Activated CD4-positive, alpha-beta memory T cell treated with anti-CD3 and anti-CD28 coated beads, Interleukin-2, amount 10 ng/mL, durations not matched to agents 7 days and 5 days (primary cell): Measurements from ENCODE around the gene ZBTB20. TPM values are rescaled to one million over a fixed set of nuclear protein-coding genes. Genes with fewer than 3 reads are reported as not detected.

Experiments
- CTCF ChIA-PET: fragments of 350-600 bp; sonication (Branson Sonifier 250); formaldehyde crosslinking; loops from one replicate; lab custom pipeline; 2021; ENCODE audit warnings: antibody characterized with exemption, inconsistent platforms; lab: Charles Lee
- POLR2A ChIA-PET: fragments of 350-600 bp; sonication (Branson Sonifier 250); formaldehyde crosslinking; loops from one replicate; lab custom pipeline; 2021; ENCODE audit warnings: antibody characterized with exemption; lab: Charles Lee
- DNase-seq: peaks from one replicate; pipeline ENCODE4 v3.0.0-alpha.2; 2020
- H3K27ac Mint-ChIP-seq: one replicate; pipeline ENCODE4 v1.8.0; 2021; ENCODE audit warnings: mild to moderate bottlenecking, mixed read lengths
- H3K27me3 Mint-ChIP-seq: one replicate; pipeline ENCODE4 v1.8.0; 2021; ENCODE audit warnings: mixed read lengths
- H3K36me3 Mint-ChIP-seq: one replicate; pipeline ENCODE4 v1.8.0; 2021; ENCODE audit warnings: low read depth, mixed read lengths
- H3K4me1 Mint-ChIP-seq: one replicate; pipeline ENCODE4 v1.8.0; 2021; ENCODE audit warnings: mixed read lengths
- H3K4me3 Mint-ChIP-seq: one replicate; pipeline ENCODE4 v1.8.0; 2021; ENCODE audit warnings: mild to moderate bottlenecking, mixed read lengths
- H3K9me3 Mint-ChIP-seq: one replicate; pipeline ENCODE4 v1.8.0; 2021; ENCODE audit warnings: mixed read lengths
- total RNA-seq, 2 experiments: library from RNA; stranded (reverse); gene quantifications; one replicate each; pipeline ENCODE4 v1.2.3, GENCODE V29; 2021

The ZBTB20 gene
- total RNA-seq, 2 experiments from 2014 or later = 6.3 to 8.6 TPM

- DNase-seq = no peak
- Mint-ChIP-seq H3K36me3 (no peaks in the 10 kb centered on the region), H3K4me1 (peaks cover 16% of the 10 kb centered on the region), H3K9me3 (no peaks in the 10 kb centered on the region), H3K27me3 (peaks cover 2% of the 10 kb centered on the region), H3K27ac (no peak overlapping the region), H3K4me3 (no peak overlapping the region)
- ChIA-PET CTCF (no interaction called here), POLR2A (no interaction called here)
These were observed 735.0 kb downstream of the ZBTB20 start for GRCh38 chr3:114411811-114412803.

- H3K4me3 Mint-ChIP-seq = no peak overlapping the region
- CTCF ChIA-PET = interaction anchor here (1.7 kb wide), 1 partner anchor 10 kb away, joined by 4 read pairs; no protein-coding TSS in a partner anchor
- H3K27ac Mint-ChIP-seq = no peak overlapping the region
These were observed 735.9 kb downstream of the ZBTB20 start for GRCh38 chr3:114411190-114411668.

DNA sequence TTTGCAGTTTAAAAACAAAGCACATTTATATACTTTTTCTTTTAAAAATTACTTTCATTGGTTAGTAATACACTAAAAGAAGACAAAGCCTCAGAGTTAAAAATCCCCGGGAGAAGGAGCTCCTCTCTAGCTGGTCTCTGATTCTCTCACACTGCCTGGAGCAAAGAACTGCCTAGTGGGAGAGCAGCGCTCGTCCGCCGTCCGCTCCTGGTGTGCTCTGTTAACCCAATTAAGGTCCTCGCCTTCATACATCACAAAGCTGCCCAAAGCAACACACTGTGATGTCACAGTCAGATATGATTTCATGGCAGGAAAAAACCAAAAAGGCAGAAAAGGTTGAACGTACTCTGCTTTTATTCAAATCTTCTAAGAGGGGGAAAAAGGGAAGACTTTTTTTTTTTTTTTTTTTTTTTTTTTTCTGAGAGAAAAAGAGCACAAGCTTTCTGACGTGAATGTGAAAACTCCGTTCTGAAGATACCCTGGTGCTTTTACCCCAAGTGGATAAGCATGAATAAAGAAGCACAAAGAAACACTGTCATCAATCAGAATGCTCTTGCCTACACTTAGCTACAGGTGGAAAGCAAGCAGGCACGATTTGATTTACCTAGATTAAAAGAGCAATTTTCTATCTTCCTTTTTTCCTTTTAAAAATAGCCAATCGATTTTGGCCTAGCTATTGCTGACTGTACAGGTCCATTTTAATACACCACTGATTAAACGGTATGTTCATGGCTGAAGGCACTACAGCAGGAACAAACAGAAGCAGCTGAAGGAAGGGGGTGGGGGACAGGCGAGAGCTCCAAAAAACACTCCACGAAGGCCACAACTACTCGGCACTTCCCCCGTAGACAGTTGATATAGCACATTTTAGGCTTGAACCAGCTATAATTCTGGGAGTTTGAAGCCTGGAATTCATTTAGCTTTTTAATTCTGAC, 738.1 kb downstream of the ZBTB20 start:
- Mint-ChIP-seq H3K36me3 (no peaks in the 10 kb centered on the region), H3K4me3 (no peak overlapping the region), H3K9me3 (no peaks in the 10 kb centered on the region), H3K4me1 (peaks cover 16% of the 10 kb centered on the region), H3K27me3 (peaks cover 2% of the 10 kb centered on the region), H3K27ac (no peak overlapping the region)
- no peak for DNase-seq
- ChIA-PET POLR2A (no interaction called here), CTCF (interaction anchor here (0.9 to 2.3 kb wide), 3 partner anchors 9 to 25 kb away, joined by 4 to 13 read pairs (median 10); no protein-coding TSS in a partner anchor)

More at GRCh38 chr3:114411190-114411668, 735.9 kb downstream of the ZBTB20 start:
- peaks cover 16% of the 10 kb centered on the region for H3K4me1 Mint-ChIP-seq
- peaks cover 2% of the 10 kb centered on the region for H3K27me3 Mint-ChIP-seq
- DNase-seq = no peak
- no peaks in the 10 kb centered on the region for H3K36me3 Mint-ChIP-seq
- H3K9me3 Mint-ChIP-seq = no peaks in the 10 kb centered on the region
- POLR2A ChIA-PET = interaction anchor here (0.8 kb wide), 1 partner anchor 118 kb away, joined by 4 read pairs; the partner anchor contains the start of gene TIGIT

DNA sequence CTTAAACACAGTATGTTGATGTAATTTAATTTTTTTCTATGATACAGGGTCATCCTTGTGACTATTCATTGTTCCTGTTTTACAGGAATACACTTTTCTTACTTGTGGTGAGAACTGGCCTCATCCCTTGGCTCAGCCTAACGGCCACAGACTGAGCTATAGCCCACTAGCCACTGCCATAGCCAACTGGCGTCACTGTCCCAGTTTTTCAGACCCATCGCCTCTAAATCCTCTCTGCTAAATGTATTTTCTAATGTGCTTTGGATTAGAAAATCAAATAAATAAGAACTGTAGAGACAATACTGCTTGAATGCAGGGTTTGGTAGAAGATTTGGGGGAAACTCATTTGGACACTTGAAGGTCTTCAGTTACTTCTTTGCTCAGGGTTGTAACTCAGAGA, 740.2 kb downstream of the ZBTB20 start:
- H3K9me3 Mint-ChIP-seq = no peaks in the 10 kb centered on the region
- H3K27me3 Mint-ChIP-seq = no peaks in the 10 kb centered on the region
- no peak overlapping the region for H3K27ac Mint-ChIP-seq
- DNase-seq = no peak
- POLR2A ChIA-PET = no interaction called here
- no peaks in the 10 kb centered on the region for H3K36me3 Mint-ChIP-seq
- no peak overlapping the region for H3K4me3 Mint-ChIP-seq
- CTCF ChIA-PET = interaction anchor here (3.5 kb wide), 1 partner anchor 12 kb away, joined by 16 read pairs; no protein-coding TSS in a partner anchor
- peaks cover 6% of the 10 kb centered on the region for H3K4me1 Mint-ChIP-seq

DNA sequence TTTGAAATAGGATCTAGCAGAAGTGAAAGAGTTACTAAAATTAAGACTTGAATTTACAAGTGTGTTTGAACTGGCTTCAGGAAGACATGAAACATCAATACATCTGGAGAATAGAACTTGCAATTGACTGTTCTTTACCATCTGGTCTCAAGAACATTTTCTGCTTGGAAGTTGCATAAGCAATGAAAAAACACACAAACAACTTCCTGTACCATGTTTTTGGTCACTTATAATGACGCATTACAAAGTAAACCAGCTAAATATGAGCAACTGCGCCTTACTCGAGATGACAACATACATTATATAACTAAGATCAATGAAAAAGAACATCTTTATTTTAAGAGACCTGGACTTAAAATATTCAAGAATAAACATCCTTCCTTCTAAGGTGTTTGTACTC, 740.8 kb downstream of the ZBTB20 start:
- Mint-ChIP-seq H3K27me3 (no peaks in the 10 kb centered on the region), H3K9me3 (no peaks in the 10 kb centered on the region), H3K27ac (no peak overlapping the region), H3K4me1 (peaks cover 2% of the 10 kb centered on the region), H3K4me3 (no peak overlapping the region), H3K36me3 (no peaks in the 10 kb centered on the region)
- ChIA-PET POLR2A (no interaction called here), CTCF (interaction anchor here (3.5 kb wide), 1 partner anchor 12 kb away, joined by 16 read pairs; no protein-coding TSS in a partner anchor)
- DNase-seq = no peak

DNA sequence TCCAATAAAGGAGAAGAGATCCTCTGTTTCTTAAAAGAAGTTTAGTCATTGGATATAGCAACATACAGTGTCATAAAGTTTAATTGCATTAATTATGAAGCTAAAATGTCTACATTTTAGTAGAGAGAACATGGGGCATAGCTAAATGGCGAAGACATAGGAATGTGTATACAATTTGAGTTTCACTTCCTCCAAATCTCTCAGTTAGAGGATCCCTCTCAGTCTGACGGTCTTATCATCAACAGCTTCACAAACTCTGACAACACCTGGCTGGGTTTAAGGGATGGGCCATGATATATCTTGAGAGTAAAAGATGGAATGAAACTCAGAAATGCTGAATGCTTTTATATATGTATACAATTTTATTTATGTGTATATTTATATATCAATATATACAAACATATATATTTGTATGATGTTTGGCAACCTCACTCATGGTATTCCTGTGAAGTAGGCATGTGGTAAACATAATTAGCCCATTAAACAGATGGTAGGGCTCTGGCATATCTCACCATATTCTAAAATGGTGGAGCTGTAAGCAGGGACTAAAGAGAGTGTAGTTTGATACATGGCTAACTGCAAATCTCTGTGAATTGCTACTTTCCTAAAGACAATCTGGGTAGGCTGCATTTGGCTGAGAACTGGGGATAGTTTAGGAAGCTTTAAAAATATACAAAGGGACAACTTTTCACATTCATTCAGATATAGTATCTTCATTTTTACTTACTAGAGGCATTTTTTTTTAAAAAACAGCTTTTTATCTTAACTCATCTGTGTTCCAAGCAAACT, 741.7 kb downstream of the ZBTB20 start:
- H3K4me3 Mint-ChIP-seq = no peak overlapping the region
- no peaks in the 10 kb centered on the region for H3K9me3 Mint-ChIP-seq
- H3K27ac Mint-ChIP-seq = no peak overlapping the region
- no peaks in the 10 kb centered on the region for H3K36me3 Mint-ChIP-seq
- no peak for DNase-seq
- no peaks in the 10 kb centered on the region for H3K27me3 Mint-ChIP-seq
- no peaks in the 10 kb centered on the region for H3K4me1 Mint-ChIP-seq
- POLR2A ChIA-PET = no interaction called here
- CTCF ChIA-PET = interaction anchor here (1.0 to 3.5 kb wide), 2 partner anchors 9 to 13 kb away, joined by 4 to 16 read pairs; no protein-coding TSS in a partner anchor

DNA sequence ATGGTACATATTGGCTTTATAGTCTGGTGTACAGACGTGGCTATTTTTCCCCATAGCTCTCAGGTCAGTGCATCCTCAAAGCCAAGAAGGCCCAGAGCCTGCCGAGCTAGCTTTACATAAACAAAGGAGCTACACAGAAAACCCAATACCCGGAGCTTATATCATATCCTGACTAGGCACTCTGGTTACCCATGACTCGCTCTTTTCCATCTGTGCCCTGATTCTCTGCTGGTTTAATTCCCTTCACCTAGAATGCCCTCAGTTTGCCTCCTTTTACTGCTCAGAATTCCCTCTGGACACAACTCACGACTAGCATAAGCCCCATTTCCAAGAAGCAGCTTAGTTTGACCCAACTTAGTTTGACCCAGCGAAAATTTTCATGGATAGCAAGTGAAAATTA, 742.5 kb downstream of the ZBTB20 start:
- H3K4me3 Mint-ChIP-seq = no peak overlapping the region
- no peaks in the 10 kb centered on the region for H3K9me3 Mint-ChIP-seq
- H3K27me3 Mint-ChIP-seq = no peaks in the 10 kb centered on the region
- POLR2A ChIA-PET = no interaction called here
- no peak for DNase-seq
- H3K36me3 Mint-ChIP-seq = no peaks in the 10 kb centered on the region
- H3K27ac Mint-ChIP-seq = no peak overlapping the region
- CTCF ChIA-PET = interaction anchor here (0.8 to 3.5 kb wide), 2 partner anchors 14 to 20 kb away, joined by 4 to 16 read pairs; no protein-coding TSS in a partner anchor
- no peaks in the 10 kb centered on the region for H3K4me1 Mint-ChIP-seq

DNA sequence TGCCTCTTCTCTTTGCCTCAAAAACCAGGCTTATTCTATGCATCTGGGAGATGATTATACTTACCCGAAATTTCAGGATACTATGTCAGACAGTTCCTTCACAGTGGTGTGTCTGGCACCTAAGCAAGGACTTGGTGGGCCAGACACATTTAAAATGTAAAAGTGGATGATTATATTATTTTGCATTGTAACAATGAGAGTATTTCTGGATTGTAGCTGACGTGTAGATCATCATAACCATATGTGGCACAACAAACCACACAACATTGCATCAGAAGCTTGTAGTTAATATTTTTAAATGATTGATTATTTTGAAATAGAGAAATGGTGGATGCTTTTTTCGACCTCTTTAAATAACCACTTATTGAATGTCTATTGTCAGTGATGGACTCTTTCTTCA, 744.2 kb downstream of the ZBTB20 start:
- POLR2A ChIA-PET = no interaction called here
- Mint-ChIP-seq H3K36me3 (no peaks in the 10 kb centered on the region), H3K4me1 (no peaks in the 10 kb centered on the region), H3K27me3 (no peaks in the 10 kb centered on the region), H3K4me3 (no peak overlapping the region), H3K9me3 (no peaks in the 10 kb centered on the region), H3K27ac (no peak overlapping the region)
- no peak for DNase-seq
- CTCF ChIA-PET = interaction anchor here (1.3 kb wide), 1 partner anchor 16 kb away, joined by 7 read pairs; no protein-coding TSS in a partner anchor

GRCh38 chr3:114401346-114401745, 745.7 kb downstream of the ZBTB20 start:
- H3K4me3 Mint-ChIP-seq = no peak overlapping the region
- no peaks in the 10 kb centered on the region for H3K27me3 Mint-ChIP-seq
- ChIA-PET CTCF (no interaction called here), POLR2A (interaction anchor here (1.7 kb wide), 1 partner anchor 13 kb away, joined by 5 read pairs; no protein-coding TSS in a partner anchor)
- no peaks in the 10 kb centered on the region for H3K4me1 Mint-ChIP-seq
- DNase-seq = no peak
- H3K27ac Mint-ChIP-seq = no peak overlapping the region
- H3K9me3 Mint-ChIP-seq = no peaks in the 10 kb centered on the region
- no peaks in the 10 kb centered on the region for H3K36me3 Mint-ChIP-seq

DNA sequence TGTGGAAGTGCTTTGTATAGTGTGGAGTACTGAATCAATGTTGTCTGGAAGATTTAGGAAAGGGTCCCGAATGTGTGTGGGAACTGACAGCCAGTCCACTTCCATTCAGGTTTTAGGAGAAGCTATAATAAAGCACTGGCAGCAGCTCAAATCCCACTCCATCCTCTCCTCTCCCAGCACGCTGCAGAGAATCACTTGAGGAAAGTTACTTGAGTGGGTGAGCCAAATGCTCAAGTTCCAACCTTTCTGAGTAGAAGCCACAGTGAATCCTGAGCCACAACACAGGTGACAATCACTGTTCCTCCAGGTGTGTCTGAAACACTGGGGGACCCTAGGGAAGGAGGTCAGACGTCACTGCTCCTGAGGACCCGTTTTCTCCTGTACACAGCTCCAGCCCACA, 746.7 kb downstream of the ZBTB20 start:
- Mint-ChIP-seq H3K27me3 (no peaks in the 10 kb centered on the region), H3K9me3 (no peaks in the 10 kb centered on the region), H3K4me1 (no peaks in the 10 kb centered on the region), H3K27ac (no peak overlapping the region), H3K4me3 (no peak overlapping the region), H3K36me3 (no peaks in the 10 kb centered on the region)
- ChIA-PET CTCF (interaction anchor here (1.1 to 2.8 kb wide), 3 partner anchors 11 to 18 kb away, joined by 4 to 9 read pairs (median 5); no protein-coding TSS in a partner anchor), POLR2A (interaction anchor here (1.7 kb wide), 1 partner anchor 12 kb away, joined by 5 read pairs; no protein-coding TSS in a partner anchor)
- no peak for DNase-seq

GRCh38 chr3:114394551-114394950, 752.5 kb downstream of the ZBTB20 start:
- no peak overlapping the region for H3K4me3 Mint-ChIP-seq
- CTCF ChIA-PET = interaction anchor here (4.0 kb wide), 2 partner anchors 11 to 24 kb away, joined by 15 to 23 read pairs; no protein-coding TSS in a partner anchor
- POLR2A ChIA-PET = no interaction called here
- H3K27ac Mint-ChIP-seq = no peak overlapping the region
- no peaks in the 10 kb centered on the region for H3K36me3 Mint-ChIP-seq
- no peak for DNase-seq
- no peaks in the 10 kb centered on the region for H3K9me3 Mint-ChIP-seq
- peaks cover 12% of the 10 kb centered on the region for H3K4me1 Mint-ChIP-seq
- H3K27me3 Mint-ChIP-seq = no peaks in the 10 kb centered on the region
